HL-60 (cell line): ENCODE data around the gene NDP.
A peak's percentile ranks its signal among the peaks of the same experiment; 100 is the strongest.

ENCODE experiments used
- TF ChIP-seq, protein P1 (sequence below): IDR thresholded peaks from one replicate; pipeline ENCODE4 v1.5.1; 2011; ENCODE audit warnings: low read length, control low read depth, inconsistent platforms; ENCODE audit not compliant: insufficient read depth
- TF ChIP-seq, protein P2 (sequence below): IDR thresholded peaks from 2 replicates; pipeline ENCODE4 v1.6.1; 2012; ENCODE audit warnings: low read depth; ENCODE audit not compliant: insufficient replicate concordance

- TF ChIP-seq, protein P1, sequence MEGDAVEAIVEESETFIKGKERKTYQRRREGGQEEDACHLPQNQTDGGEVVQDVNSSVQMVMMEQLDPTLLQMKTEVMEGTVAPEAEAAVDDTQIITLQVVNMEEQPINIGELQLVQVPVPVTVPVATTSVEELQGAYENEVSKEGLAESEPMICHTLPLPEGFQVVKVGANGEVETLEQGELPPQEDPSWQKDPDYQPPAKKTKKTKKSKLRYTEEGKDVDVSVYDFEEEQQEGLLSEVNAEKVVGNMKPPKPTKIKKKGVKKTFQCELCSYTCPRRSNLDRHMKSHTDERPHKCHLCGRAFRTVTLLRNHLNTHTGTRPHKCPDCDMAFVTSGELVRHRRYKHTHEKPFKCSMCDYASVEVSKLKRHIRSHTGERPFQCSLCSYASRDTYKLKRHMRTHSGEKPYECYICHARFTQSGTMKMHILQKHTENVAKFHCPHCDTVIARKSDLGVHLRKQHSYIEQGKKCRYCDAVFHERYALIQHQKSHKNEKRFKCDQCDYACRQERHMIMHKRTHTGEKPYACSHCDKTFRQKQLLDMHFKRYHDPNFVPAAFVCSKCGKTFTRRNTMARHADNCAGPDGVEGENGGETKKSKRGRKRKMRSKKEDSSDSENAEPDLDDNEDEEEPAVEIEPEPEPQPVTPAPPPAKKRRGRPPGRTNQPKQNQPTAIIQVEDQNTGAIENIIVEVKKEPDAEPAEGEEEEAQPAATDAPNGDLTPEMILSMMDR, result peak; percentile 10
- TF ChIP-seq, protein P2, sequence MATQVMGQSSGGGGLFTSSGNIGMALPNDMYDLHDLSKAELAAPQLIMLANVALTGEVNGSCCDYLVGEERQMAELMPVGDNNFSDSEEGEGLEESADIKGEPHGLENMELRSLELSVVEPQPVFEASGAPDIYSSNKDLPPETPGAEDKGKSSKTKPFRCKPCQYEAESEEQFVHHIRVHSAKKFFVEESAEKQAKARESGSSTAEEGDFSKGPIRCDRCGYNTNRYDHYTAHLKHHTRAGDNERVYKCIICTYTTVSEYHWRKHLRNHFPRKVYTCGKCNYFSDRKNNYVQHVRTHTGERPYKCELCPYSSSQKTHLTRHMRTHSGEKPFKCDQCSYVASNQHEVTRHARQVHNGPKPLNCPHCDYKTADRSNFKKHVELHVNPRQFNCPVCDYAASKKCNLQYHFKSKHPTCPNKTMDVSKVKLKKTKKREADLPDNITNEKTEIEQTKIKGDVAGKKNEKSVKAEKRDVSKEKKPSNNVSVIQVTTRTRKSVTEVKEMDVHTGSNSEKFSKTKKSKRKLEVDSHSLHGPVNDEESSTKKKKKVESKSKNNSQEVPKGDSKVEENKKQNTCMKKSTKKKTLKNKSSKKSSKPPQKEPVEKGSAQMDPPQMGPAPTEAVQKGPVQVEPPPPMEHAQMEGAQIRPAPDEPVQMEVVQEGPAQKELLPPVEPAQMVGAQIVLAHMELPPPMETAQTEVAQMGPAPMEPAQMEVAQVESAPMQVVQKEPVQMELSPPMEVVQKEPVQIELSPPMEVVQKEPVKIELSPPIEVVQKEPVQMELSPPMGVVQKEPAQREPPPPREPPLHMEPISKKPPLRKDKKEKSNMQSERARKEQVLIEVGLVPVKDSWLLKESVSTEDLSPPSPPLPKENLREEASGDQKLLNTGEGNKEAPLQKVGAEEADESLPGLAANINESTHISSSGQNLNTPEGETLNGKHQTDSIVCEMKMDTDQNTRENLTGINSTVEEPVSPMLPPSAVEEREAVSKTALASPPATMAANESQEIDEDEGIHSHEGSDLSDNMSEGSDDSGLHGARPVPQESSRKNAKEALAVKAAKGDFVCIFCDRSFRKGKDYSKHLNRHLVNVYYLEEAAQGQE, result no peak
Measured at GRCh38 chrX:43961699-43962098, 11.5 kb downstream of the NDP start.
